K562 (cell line): ENCODE data around the gene EPHB2. TPM values are rescaled to one million over a fixed set of nuclear protein-coding genes. Genes with fewer than 3 reads are reported as not detected.
A peak's percentile ranks its signal among the peaks of the same experiment; 100 is the strongest.

Experiments
- ATAC-seq: fragments of 200-7000 bp; cut with Tn5 transposase; 3 replicates; pipeline ENCODE4 v1.9.1; 2020; ENCODE audit warnings: moderate library complexity
- BruUV-seq: library from RNA; stranded (reverse); fragments of 400-500 nt; replicated peaks from 2 replicates; lab custom pipeline; 2021; lab: Mats Ljungman, UMichigan
- CTCF ChIA-PET: fragments of 300-600 bp; formaldehyde crosslinking; extraction: SDS; loops from one replicate; lab custom pipeline; 2021; ENCODE audit warnings: low intra/inter-chr PET ratio; lab: Yijun Ruan, JAX
- POLR2A ChIA-PET: fragments of 300-600, 350-650 bp; sonication (Branson Sonifier 250); formaldehyde crosslinking; extraction: SDS; loops from one replicate; lab custom pipeline; 2021; ENCODE audit warnings: antibody characterized with exemption, inconsistent platforms; lab: Yijun Ruan, JAX
- DNase-seq, 4 experiments: peaks; one replicate each; pipeline versions ENCODE4 v3.0.0 to v3.0.0-alpha.2; 2011 to 2018; ENCODE audit warnings: low spot score in 3 of 4, mixed read lengths in 3 of 4; ENCODE audit errors: extremely low read depth in 1 of 4
- FAIRE-seq: peaks from 2 replicates; lab custom pipeline; 2011; peaks lifted over from hg19 to GRCh38; lab: Jason Lieb, UNC
- H2AFZ ChIP-seq: 2 replicates; pipeline ENCODE4 v1.6.0; 2011; ENCODE audit warnings: low read depth, low read length, control low read depth, inconsistent platforms
- H3K27ac ChIP-seq: fragments of 200-600 bp; 3 replicates; pipeline ENCODE4 v1.8.0; 2011; ENCODE audit warnings: low read depth, mild to moderate bottlenecking, control low read depth, inconsistent platforms, low read length, moderate library complexity, mixed read lengths; ENCODE audit errors: extremely low read depth
- H3K27me3 ChIP-seq, 2 experiments: fragments of 300-600 bp in 1 of 2; 2 replicates in 1 of 2; 3 replicates in 1 of 2; pipeline versions ENCODE4 v1.6.0 to v1.8.0; 2011; ENCODE audit warnings: inconsistent platforms in 2 of 2, low read length in 2 of 2, mild to moderate bottlenecking in 1 of 2, mixed read lengths in 1 of 2, moderate library complexity in 1 of 2; ENCODE audit not compliant: control insufficient read depth in 2 of 2, insufficient read depth in 2 of 2
- H3K36me3 ChIP-seq: fragments of 300-600 bp; 3 replicates; pipeline ENCODE4 v1.8.0; 2011; ENCODE audit warnings: mild to moderate bottlenecking, low read length, inconsistent platforms; ENCODE audit not compliant: control insufficient read depth, insufficient read depth
- H3K4me1 ChIP-seq, 2 experiments: fragments of 200-600 bp in 1 of 2; replicated peaks in 1 of 2; 2 replicates in 1 of 2; 3 replicates in 1 of 2; pipeline versions ENCODE4 v1.5.1 to v1.8.0; 2011; ENCODE audit warnings: inconsistent platforms in 2 of 2, low read length in 2 of 2, mild to moderate bottlenecking in 1 of 2, mixed read lengths in 1 of 2, moderate library complexity in 1 of 2; ENCODE audit not compliant: control insufficient read depth in 2 of 2, insufficient read depth in 2 of 2
- H3K4me2 ChIP-seq: 2 replicates; pipeline ENCODE4 v1.6.1; 2011; ENCODE audit warnings: low read length, control low read depth, inconsistent platforms, mixed read lengths; ENCODE audit not compliant: insufficient read depth
- H3K4me3 ChIP-seq: fragments of 200-600 bp; sonication (generic), shearing (Covaris generic); 2 replicates; pipeline ENCODE4 v1.5.1; 2016; ENCODE audit warnings: control low read depth, inconsistent platforms
- H3K79me2 ChIP-seq: fragments of 200-600 bp; 3 replicates; pipeline ENCODE4 v1.8.0; 2011; ENCODE audit warnings: low read length, inconsistent platforms; ENCODE audit not compliant: control insufficient read depth, insufficient read depth
- H3K9ac ChIP-seq, 2 experiments: 2 replicates each; pipeline versions ENCODE4 v1.6.0 to v1.6.1; 2011; ENCODE audit warnings: low read depth in 2 of 2, low read length in 2 of 2, control low read depth in 1 of 2, inconsistent platforms in 1 of 2, mild to moderate bottlenecking in 1 of 2, mixed read lengths in 1 of 2; ENCODE audit not compliant: insufficient read depth in 1 of 2
- H3K9me1 ChIP-seq: one replicate; pipeline ENCODE4 v1.6.0; 2011; ENCODE audit warnings: inconsistent platforms, mild to moderate bottlenecking, low read length, moderate library complexity; ENCODE audit not compliant: control insufficient read depth, insufficient read depth
- H3K9me3 ChIP-seq: replicated peaks from 2 replicates; pipeline ENCODE4 v1.5.1; 2011; ENCODE audit warnings: low read depth, low read length, inconsistent platforms; ENCODE audit not compliant: control insufficient read depth, insufficient read depth
- H4K20me1 ChIP-seq: replicated peaks from 2 replicates; pipeline ENCODE4 v1.6.1; 2011; ENCODE audit warnings: low read length, inconsistent platforms, mixed read lengths; ENCODE audit not compliant: control insufficient read depth, insufficient read depth
- CAMTA2 ChIP-seq: fragments of 250-450 bp; sonication (Bioruptor Pico); conservative IDR thresholded peaks from 2 replicates; pipeline ENCODE4 v1.5.1; 2022
- KDM1A ChIP-seq, 2 experiments: fragments of 450-650 bp; IDR thresholded peaks; 2 replicates each; pipeline ENCODE4 v1.6.1; 2016; ENCODE audit warnings: mild to moderate bottlenecking in 2 of 2
- MAFG ChIP-seq: fragments of 450-650 bp; conservative IDR thresholded peaks from 2 replicates; pipeline ENCODE4 v1.6.1; 2016; ENCODE audit warnings: missing genetic modification characterization, missing compliant biosample characterization
- NRF1 ChIP-seq, 2 experiments: fragments of 450-650 bp; IDR thresholded peaks in 1 of 2; conservative IDR thresholded peaks in 1 of 2; 2 replicates each; pipeline ENCODE4 v1.6.1; 2014; ENCODE audit warnings: mild to moderate bottlenecking in 2 of 2
- RFX1 ChIP-seq: fragments of 450-650 bp; IDR thresholded peaks from 2 replicates; pipeline ENCODE4 v1.6.1; 2016; ENCODE audit warnings: mild to moderate bottlenecking, moderate library complexity
- SRSF9 ChIP-seq: fragments of 200-400 bp; formaldehyde crosslinking; IDR thresholded peaks from 2 replicates; pipeline ENCODE4 v1.6.1; 2017; ENCODE audit warnings: low read depth, low read length, borderline replicate concordance
- STAT5B ChIP-seq: fragments of 250-450 bp; sonication (Bioruptor Pico); IDR thresholded peaks from 2 replicates; pipeline ENCODE4 v1.8.0; 2021; ENCODE audit warnings: mild to moderate bottlenecking, inconsistent platforms
- ZNF778 ChIP-seq: fragments of 450-650 bp; formaldehyde crosslinking; IDR thresholded peaks from 2 replicates; pipeline ENCODE4 v1.4.0; 2020; ENCODE audit warnings: mild to moderate bottlenecking, moderate library complexity
- WGBS: fragments of 100-300 bp; shearing (Covaris generic); methylation state at CpG from one replicate; pipeline ENCODE4 v1.1.6; 2016; ENCODE audit warnings: low coverage, mixed read lengths; ENCODE audit not compliant: insufficient coverage; ENCODE audit errors: missing lambda C conversion rate; 5-methylcytosine and 5-hydroxymethylcytosine counted together
- in situ Hi-C: fragments of 300-500 bp; cut with MboI; formaldehyde crosslinking; loops from 4 replicates; pipeline ENCODE4 v1.15.0; 2018; ENCODE audit warnings: inconsistent platforms, mixed read lengths
- intact Hi-C: fragments of 100-400 bp; cut with micrococcal nuclease; formaldehyde crosslinking; loops from 2 replicates; pipeline ENCODE4 v1.14.2; 2022
- polyA plus RNA-seq, 8 experiments: library from polyadenylated mRNA; depleted of rRNA in 4 of 8; stranded (reverse) in 5 of 8; unstranded in 3 of 8; fragments of >200 nt; fragmentation: Nextera tagmentation in 2 of 8; fragmentation: Illumina TruSeq in 1 of 8; extraction: Ambion mirVana in 2 of 8; extraction: Trizol in 1 of 8; gene quantifications; 2 replicates each; pipeline versions ENCODE4 v1.2.1 to v1.2.3, GENCODE V29; 2011 to 2014; ENCODE audit warnings: inconsistent platforms in 1 of 8, missing spikeins in 1 of 8
- total RNA-seq, 7 experiments: library from RNA; depleted of rRNA in 6 of 7; stranded (reverse); fragments of >200 nt in 6 of 7; fragmentation: Illumina TruSeq in 2 of 7; extraction: Trizol in 2 of 7; gene quantifications; 2 replicates each; pipeline versions ENCODE4 v1.2.1 to v1.2.3, GENCODE V29; 2011 to 2021; ENCODE audit warnings: low replicate concordance in 1 of 7
- TF ChIP-seq, protein P1 (sequence below), 3 experiments: IDR thresholded peaks in 2 of 3; conservative IDR thresholded peaks in 1 of 3; 2 replicates each; pipeline ENCODE4 v1.5.1; 2011 to 2012; ENCODE audit warnings: low read length in 3 of 3, mild to moderate bottlenecking in 3 of 3, control low read depth in 2 of 3, improper control_type of control experiment in 1 of 3, inconsistent platforms in 1 of 3, low read depth in 1 of 3, mixed read lengths in 1 of 3, moderate library complexity in 1 of 3; ENCODE audit not compliant: insufficient read depth in 2 of 3

The EPHB2 gene
- total and polyA plus RNA-seq, 9 of the 15 experiments (the other 6 are each of a cell fraction or from before 2014, with no cell fraction given): not detected

DNA sequence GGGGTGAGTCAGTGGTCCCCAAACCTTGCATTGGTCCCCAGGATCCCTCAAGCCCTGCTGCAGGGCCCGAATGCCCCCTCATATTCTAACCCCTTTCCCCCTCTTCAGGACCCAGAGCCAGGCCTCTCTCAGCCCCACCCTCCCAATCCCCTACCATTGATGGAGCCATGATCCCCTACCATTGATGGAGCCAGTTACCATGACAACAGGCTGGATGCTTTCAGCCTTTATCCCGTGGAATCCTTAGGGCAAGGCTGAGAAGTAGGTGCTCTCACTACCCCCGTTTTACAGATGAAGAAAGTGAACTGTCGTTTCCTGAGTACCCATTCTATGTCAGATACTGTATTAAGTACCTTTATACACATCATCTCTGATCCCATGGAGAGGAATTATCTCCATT, 70.8 kb downstream of the EPHB2 start:
- intact Hi-C loops (no loop called here), in situ Hi-C loops (no loop called here)
- Histone ChIP-seq H4K20me1 (peaks cover 12% of the 10 kb centered on the region; the same call in 1 of the 2 replicates), H3K9me1 (no peaks in the 10 kb centered on the region), H3K4me2 (no peak overlapping the region), H2AFZ (no peak overlapping the region), H3K9ac (no peak overlapping the region), H3K36me3 (no peaks in the 10 kb centered on the region), H3K4me3 (no peak overlapping the region), H3K9me3 (no peaks in the 10 kb centered on the region), H3K4me1 (peaks cover 2 to 9% of the 10 kb centered on the region in 2 experiments; a peak in 3 of 5 replicates), H3K79me2 (no peaks in the 10 kb centered on the region), H3K27ac (no peak overlapping the region), H3K27me3 (peaks cover 34 to 72% of the 10 kb centered on the region in 2 experiments)
- no peak for ATAC-seq
- ChIA-PET POLR2A (interaction anchor here (0.6 to 0.8 kb wide), 3 partner anchors 9 to 1982 kb away, joined by 3 to 6 read pairs (median 3); no protein-coding TSS in a partner anchor), CTCF (no interaction called here)
- no peak for DNase-seq
- BruUV-seq: no TSS peak
- TF ChIP-seq RFX1: peak; percentile 90
- TF ChIP-seq SRSF9: no peak
- TF ChIP-seq NRF1 (conservative IDR thresholded peaks at IDR 0.05 in 1 of 2, IDR thresholded peaks at IDR 0.05 in 1 of 2): no peak
- 0 out of 4 replicates have a peak, but pooled peaks of 1 of the 2 experiments have one; percentile 12 for TF ChIP-seq KDM1A (IDR thresholded peaks at IDR 0.05)
- no peak for TF ChIP-seq ZNF778 (CRISPR knock-in tag)
- no peak for TF ChIP-seq STAT5B (CRISPR knock-in tag)
- no peak for TF ChIP-seq CAMTA2 (CRISPR knock-in tag)
- no peak for TF ChIP-seq MAFG
- TF ChIP-seq, protein P1, sequence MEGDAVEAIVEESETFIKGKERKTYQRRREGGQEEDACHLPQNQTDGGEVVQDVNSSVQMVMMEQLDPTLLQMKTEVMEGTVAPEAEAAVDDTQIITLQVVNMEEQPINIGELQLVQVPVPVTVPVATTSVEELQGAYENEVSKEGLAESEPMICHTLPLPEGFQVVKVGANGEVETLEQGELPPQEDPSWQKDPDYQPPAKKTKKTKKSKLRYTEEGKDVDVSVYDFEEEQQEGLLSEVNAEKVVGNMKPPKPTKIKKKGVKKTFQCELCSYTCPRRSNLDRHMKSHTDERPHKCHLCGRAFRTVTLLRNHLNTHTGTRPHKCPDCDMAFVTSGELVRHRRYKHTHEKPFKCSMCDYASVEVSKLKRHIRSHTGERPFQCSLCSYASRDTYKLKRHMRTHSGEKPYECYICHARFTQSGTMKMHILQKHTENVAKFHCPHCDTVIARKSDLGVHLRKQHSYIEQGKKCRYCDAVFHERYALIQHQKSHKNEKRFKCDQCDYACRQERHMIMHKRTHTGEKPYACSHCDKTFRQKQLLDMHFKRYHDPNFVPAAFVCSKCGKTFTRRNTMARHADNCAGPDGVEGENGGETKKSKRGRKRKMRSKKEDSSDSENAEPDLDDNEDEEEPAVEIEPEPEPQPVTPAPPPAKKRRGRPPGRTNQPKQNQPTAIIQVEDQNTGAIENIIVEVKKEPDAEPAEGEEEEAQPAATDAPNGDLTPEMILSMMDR (IDR thresholded peaks at IDR 0.05 in 2 of 3, conservative IDR thresholded peaks at IDR 0.05 in 1 of 3; ENCODE audit: insufficient read depth in 2 of 3, low read depth in 1 of 3, low read length in 3 of 3): no peak
- FAIRE-seq: no peak
- 2% methylated on average over 4 of the region's 4 CpGs for WGBS
